Suprapubic skin (tissue), 4 donors: Measurements from ENCODE around the gene PTPRF. TPM values are rescaled to one million over a fixed set of nuclear protein-coding genes. Genes with fewer than 3 reads are reported as not detected.

ENCODE experiments used
- DNase-seq, 2 donors: peaks; one replicate each; pipeline ENCODE4 v3.0.0-alpha.2; 2019; ENCODE audit warnings: low spot score in 2 of 2
- H3K27ac ChIP-seq: fragments of 200-600 bp; sonication (generic); one replicate; pipeline ENCODE4 v1.5.1; 2019
- H3K27me3 ChIP-seq: fragments of 200-600 bp; sonication (generic); one replicate; pipeline ENCODE4 v1.5.1; 2019
- H3K36me3 ChIP-seq: fragments of 200-600 bp; sonication (generic); one replicate; pipeline ENCODE4 v1.5.1; 2019
- H3K4me1 ChIP-seq: fragments of 200-600 bp; sonication (generic); one replicate; pipeline ENCODE4 v1.5.1; 2019
- H3K4me3 ChIP-seq: fragments of 200-600 bp; sonication (generic); one replicate; pipeline ENCODE4 v1.5.1; 2019; ENCODE audit warnings: mild to moderate bottlenecking
- H3K9me3 ChIP-seq: fragments of 200-600 bp; sonication (generic); one replicate; pipeline ENCODE4 v1.5.1; 2019
- CTCF ChIP-seq, 2 donors: fragments of 200-600 bp in 1 of 2; fragments of 450-650 bp in 1 of 2; sonication (generic) in 1 of 2; IDR thresholded peaks; one replicate each; pipeline ENCODE4 v1.5.1; 2016 to 2019; ENCODE audit warnings: antibody characterized with exemption in 2 of 2, mild to moderate bottlenecking in 1 of 2, moderate library complexity in 1 of 2
- EP300 ChIP-seq: sonication (generic); formaldehyde crosslinking; IDR thresholded peaks from one replicate; pipeline ENCODE4 v1.6.1; 2017; ENCODE audit warnings: antibody characterized with exemption
- POLR2A ChIP-seq, 2 donors: fragments of 450-650 bp; IDR thresholded peaks; one replicate each; pipeline ENCODE4 v1.6.1; 2017; ENCODE audit warnings: antibody characterized with exemption in 2 of 2, mild to moderate bottlenecking in 2 of 2, moderate library complexity in 2 of 2
- POLR2AphosphoS5 ChIP-seq, 3 donors: sonication (generic); formaldehyde crosslinking; IDR thresholded peaks; one replicate each; pipeline ENCODE4 v1.6.1; 2017; ENCODE audit warnings: antibody characterized with exemption in 3 of 3
- WGBS: methylation state at CpG from one replicate; pipeline ENCODE4 v1.1.5; 2018; 5-methylcytosine and 5-hydroxymethylcytosine counted together
- total RNA-seq, 4 donors: library from RNA; depleted of rRNA; stranded (reverse); fragments of >200 nt; gene quantifications; one replicate each; pipeline ENCODE4 v1.1.0, GENCODE V29; 2016

The PTPRF gene
- total RNA-seq, 4 donors from 2014 or later, result 209 to 373 (median 289) TPM

- TF ChIP-seq POLR2AphosphoS5 (IDR thresholded peaks at IDR 0.05) (no peak), POLR2A (IDR thresholded peaks at IDR 0.05) (no peak), EP300 (no peak), CTCF (IDR thresholded peaks at IDR 0.05) (no peak)
- 83% methylated on average over 7 of the region's 9 CpGs for WGBS
- no peaks in the 10 kb centered on the region for H3K9me3 ChIP-seq
- H3K36me3 ChIP-seq, result peaks cover 42% of the 10 kb centered on the region
- no peak overlapping the region for H3K27ac ChIP-seq
- H3K4me3 ChIP-seq, result no peak overlapping the region
- no peaks in the 10 kb centered on the region for H3K27me3 ChIP-seq
- peaks cover 34% of the 10 kb centered on the region for H3K4me1 ChIP-seq
- DNase-seq, result no peak
Observed at GRCh38 chr1:43570277-43570676, 39.6 kb downstream of the PTPRF start.

DNA sequence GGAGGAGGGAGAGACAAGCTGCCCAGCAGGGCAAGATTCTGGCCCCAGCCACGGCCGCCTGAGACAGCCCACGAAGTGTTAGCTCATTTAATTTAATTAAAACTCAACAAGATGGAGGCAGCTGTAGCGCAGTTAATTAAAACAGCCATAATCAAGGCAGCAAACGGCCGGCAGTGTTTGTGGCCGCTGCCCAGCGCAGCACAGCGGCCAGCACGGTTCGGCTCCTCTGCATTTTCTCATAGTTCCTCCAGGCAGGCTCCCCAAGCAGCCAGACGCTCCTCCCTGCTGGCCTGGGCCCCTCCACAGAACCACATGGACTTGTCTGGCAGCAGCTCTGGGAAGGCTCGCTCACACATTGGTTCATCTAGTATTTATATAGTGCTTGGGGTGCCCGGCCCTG is 40.0 kb downstream of the PTPRF start:
- DNase-seq, result no peak
- H3K36me3 ChIP-seq, result peaks cover 45% of the 10 kb centered on the region

GRCh38 chr1:43572084-43572483 is 41.4 kb downstream of the PTPRF start:
- Histone ChIP-seq H3K27ac (no peak overlapping the region), H3K36me3 (peaks cover 45% of the 10 kb centered on the region), H3K4me3 (no peak overlapping the region), H3K4me1 (peaks cover 22% of the 10 kb centered on the region), H3K27me3 (no peaks in the 10 kb centered on the region), H3K9me3 (no peaks in the 10 kb centered on the region)
- DNase-seq, result no peak
- 69% methylated on average over 2 of the region's 2 CpGs for WGBS
- TF ChIP-seq POLR2AphosphoS5 (IDR thresholded peaks at IDR 0.05) (no peak), POLR2A (IDR thresholded peaks at IDR 0.05) (no peak), EP300 (no peak), CTCF (IDR thresholded peaks at IDR 0.05) (no peak)

More for the DNA sequence above, 40.0 kb downstream of the PTPRF start:
- no peak overlapping the region for H3K27ac ChIP-seq
- no peaks in the 10 kb centered on the region for H3K9me3 ChIP-seq
- no peaks in the 10 kb centered on the region for H3K27me3 ChIP-seq
- 83% methylated on average over 12 of the region's 14 CpGs for WGBS
- peaks cover 29% of the 10 kb centered on the region for H3K4me1 ChIP-seq
- no peak overlapping the region for H3K4me3 ChIP-seq
- TF ChIP-seq CTCF (IDR thresholded peaks at IDR 0.05) (no peak), POLR2AphosphoS5 (IDR thresholded peaks at IDR 0.05) (no peak), EP300 (no peak), POLR2A (IDR thresholded peaks at IDR 0.05) (no peak)

- no peak for DNase-seq
- Histone ChIP-seq H3K4me3 (no peak overlapping the region), H3K9me3 (no peaks in the 10 kb centered on the region), H3K4me1 (peaks cover 22% of the 10 kb centered on the region), H3K27me3 (no peaks in the 10 kb centered on the region), H3K36me3 (peaks cover 45% of the 10 kb centered on the region), H3K27ac (no peak overlapping the region)
- TF ChIP-seq CTCF (IDR thresholded peaks at IDR 0.05), result no peak
- 94% methylated on average over 7 of the region's 9 CpGs for WGBS
Observed at GRCh38 chr1:43572538-43572937, 41.9 kb downstream of the PTPRF start.

DNA sequence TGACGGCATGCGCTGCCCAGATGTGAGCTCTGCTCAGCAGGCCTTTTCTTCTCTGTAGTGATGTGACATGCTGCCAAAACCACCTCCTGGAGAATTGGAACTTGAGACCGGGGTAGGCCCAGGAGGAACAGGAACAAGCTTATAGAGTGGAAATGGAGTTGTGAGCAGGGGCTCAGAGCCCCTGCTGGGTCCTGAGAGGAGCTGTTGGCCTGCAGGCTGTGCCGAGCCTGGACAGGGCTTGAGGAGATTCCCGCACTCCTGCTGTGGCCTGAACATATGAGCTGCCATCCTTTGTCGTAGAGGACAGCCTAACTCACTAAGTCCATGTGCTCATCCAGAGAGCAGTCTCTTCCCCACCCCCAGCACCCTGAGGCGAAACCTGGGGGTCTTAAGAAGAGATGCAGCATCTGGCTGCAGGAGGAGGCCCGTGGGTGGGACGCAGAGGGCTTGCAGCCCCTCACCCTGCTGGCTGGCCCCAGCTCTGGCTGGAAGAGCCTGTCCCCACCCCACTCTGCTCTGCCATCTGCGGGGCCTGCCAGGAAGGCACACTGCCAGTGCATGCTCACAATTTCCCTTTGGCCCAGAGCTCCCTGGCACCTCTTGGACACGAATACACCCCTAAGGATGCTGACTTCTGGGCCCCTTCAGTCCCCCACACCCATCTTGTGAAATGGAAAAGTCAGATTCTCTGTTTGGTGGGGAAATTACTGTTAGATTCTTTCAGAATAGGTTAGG is 42.5 kb downstream of the PTPRF start:
- 57% methylated on average over 5 of the region's 11 CpGs for WGBS
- H3K9me3 ChIP-seq, result no peaks in the 10 kb centered on the region
- H3K4me3 ChIP-seq, result no peak overlapping the region
- H3K27ac ChIP-seq, result no peak overlapping the region
- H3K4me1 ChIP-seq, result peaks cover 25% of the 10 kb centered on the region
- H3K36me3 ChIP-seq, result peaks cover 45% of the 10 kb centered on the region
- DNase-seq, result no peak
- no peaks in the 10 kb centered on the region for H3K27me3 ChIP-seq
- TF ChIP-seq POLR2AphosphoS5 (IDR thresholded peaks at IDR 0.05) (no peak), CTCF (IDR thresholded peaks at IDR 0.05) (no peak), EP300 (no peak), POLR2A (IDR thresholded peaks at IDR 0.05) (no peak)
